ENCODE data around the gene DRAM2. TPM values are rescaled to one million over a fixed set of nuclear protein-coding genes. Genes with fewer than 3 reads are reported as not detected.

The DRAM2 gene
- total and polyA plus RNA-seq, 2 of the 13 experiments (the other 11 are each of a cell fraction or from before 2014, with no cell fraction given), result 33.2 to 123 TPM

GRCh38 chr1:111139324-111139955, 453 bp downstream of the DRAM2 start (continued):
- TF ChIP-seq ZNF660 (CRISPR knock-in tag; IDR thresholded peaks at IDR 0.05; ENCODE audit: borderline replicate concordance, low read depth), result no peak
- no peak for TF ChIP-seq HHEX (CRISPR knock-in tag; IDR thresholded peaks at IDR 0.05)
- TF ChIP-seq, protein P1, sequence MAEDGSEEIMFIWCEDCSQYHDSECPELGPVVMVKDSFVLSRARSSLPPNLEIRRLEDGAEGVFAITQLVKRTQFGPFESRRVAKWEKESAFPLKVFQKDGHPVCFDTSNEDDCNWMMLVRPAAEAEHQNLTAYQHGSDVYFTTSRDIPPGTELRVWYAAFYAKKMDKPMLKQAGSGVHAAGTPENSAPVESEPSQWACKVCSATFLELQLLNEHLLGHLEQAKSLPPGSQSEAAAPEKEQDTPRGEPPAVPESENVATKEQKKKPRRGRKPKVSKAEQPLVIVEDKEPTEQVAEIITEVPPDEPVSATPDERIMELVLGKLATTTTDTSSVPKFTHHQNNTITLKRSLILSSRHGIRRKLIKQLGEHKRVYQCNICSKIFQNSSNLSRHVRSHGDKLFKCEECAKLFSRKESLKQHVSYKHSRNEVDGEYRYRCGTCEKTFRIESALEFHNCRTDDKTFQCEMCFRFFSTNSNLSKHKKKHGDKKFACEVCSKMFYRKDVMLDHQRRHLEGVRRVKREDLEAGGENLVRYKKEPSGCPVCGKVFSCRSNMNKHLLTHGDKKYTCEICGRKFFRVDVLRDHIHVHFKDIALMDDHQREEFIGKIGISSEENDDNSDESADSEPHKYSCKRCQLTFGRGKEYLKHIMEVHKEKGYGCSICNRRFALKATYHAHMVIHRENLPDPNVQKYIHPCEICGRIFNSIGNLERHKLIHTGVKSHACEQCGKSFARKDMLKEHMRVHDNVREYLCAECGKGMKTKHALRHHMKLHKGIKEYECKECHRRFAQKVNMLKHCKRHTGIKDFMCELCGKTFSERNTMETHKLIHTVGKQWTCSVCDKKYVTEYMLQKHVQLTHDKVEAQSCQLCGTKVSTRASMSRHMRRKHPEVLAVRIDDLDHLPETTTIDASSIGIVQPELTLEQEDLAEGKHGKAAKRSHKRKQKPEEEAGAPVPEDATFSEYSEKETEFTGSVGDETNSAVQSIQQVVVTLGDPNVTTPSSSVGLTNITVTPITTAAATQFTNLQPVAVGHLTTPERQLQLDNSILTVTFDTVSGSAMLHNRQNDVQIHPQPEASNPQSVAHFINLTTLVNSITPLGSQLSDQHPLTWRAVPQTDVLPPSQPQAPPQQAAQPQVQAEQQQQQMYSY (CRISPR knock-in tag; IDR thresholded peaks at IDR 0.05), result no peak
- TF ChIP-seq STAG1 (CRISPR knock-in tag; IDR thresholded peaks at IDR 0.05), result no peak; the same call in 1 of the 2 replicates
- no peak for TF ChIP-seq NFKBIZ (CRISPR knock-in tag; IDR thresholded peaks at IDR 0.05)
- TF ChIP-seq ZNF263 (CRISPR knock-in tag; IDR thresholded peaks at IDR 0.05), result no peak
- TF ChIP-seq, protein P2, sequence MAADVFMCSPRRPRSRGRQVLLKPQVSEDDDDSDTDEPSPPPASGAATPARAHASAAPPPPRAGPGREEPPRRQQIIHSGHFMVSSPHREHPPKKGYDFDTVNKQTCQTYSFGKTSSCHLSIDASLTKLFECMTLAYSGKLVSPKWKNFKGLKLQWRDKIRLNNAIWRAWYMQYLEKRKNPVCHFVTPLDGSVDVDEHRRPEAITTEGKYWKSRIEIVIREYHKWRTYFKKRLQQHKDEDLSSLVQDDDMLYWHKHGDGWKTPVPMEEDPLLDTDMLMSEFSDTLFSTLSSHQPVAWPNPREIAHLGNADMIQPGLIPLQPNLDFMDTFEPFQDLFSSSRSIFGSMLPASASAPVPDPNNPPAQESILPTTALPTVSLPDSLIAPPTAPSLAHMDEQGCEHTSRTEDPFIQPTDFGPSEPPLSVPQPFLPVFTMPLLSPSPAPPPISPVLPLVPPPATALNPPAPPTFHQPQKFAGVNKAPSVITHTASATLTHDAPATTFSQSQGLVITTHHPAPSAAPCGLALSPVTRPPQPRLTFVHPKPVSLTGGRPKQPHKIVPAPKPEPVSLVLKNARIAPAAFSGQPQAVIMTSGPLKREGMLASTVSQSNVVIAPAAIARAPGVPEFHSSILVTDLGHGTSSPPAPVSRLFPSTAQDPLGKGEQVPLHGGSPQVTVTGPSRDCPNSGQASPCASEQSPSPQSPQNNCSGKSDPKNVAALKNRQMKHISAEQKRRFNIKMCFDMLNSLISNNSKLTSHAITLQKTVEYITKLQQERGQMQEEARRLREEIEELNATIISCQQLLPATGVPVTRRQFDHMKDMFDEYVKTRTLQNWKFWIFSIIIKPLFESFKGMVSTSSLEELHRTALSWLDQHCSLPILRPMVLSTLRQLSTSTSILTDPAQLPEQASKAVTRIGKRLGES (CRISPR knock-in tag; IDR thresholded peaks at IDR 0.05; ENCODE audit: borderline replicate concordance), result no peak
- TF ChIP-seq ZNF7 (CRISPR knock-in tag; IDR thresholded peaks at IDR 0.05), result no peak
- no peak for TF ChIP-seq KLF13 (CRISPR knock-in tag; IDR thresholded peaks at IDR 0.05)
- no peak for TF ChIP-seq ZBTB8A (CRISPR knock-in tag; IDR thresholded peaks at IDR 0.05; ENCODE audit: borderline replicate concordance, low read depth)
- no peak for TF ChIP-seq ASH2L (IDR thresholded peaks at IDR 0.05; ENCODE audit: insufficient read length, low read depth, low read length)
- TF ChIP-seq ZC3H13 (CRISPR knock-in tag; IDR thresholded peaks at IDR 0.05), result peak; percentile 69; the same call in 1 of the 2 replicates
- TF ChIP-seq TCF12 (IDR thresholded peaks at IDR 0.05), result no peak
- TF ChIP-seq TCF12 (CRISPR knock-in tag; IDR thresholded peaks at IDR 0.05), result no peak
- no peak; the same call in 1 of the 2 replicates for TF ChIP-seq HOXA5 (CRISPR knock-in tag; IDR thresholded peaks at IDR 0.05)
- no peak for TF ChIP-seq GTF3A (CRISPR knock-in tag; conservative IDR thresholded peaks at IDR 0.05)
- TF ChIP-seq, protein P3, sequence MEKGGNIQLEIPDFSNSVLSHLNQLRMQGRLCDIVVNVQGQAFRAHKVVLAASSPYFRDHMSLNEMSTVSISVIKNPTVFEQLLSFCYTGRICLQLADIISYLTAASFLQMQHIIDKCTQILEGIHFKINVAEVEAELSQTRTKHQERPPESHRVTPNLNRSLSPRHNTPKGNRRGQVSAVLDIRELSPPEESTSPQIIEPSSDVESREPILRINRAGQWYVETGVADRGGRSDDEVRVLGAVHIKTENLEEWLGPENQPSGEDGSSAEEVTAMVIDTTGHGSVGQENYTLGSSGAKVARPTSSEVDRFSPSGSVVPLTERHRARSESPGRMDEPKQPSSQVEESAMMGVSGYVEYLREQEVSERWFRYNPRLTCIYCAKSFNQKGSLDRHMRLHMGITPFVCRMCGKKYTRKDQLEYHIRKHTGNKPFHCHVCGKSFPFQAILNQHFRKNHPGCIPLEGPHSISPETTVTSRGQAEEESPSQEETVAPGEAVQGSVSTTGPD (CRISPR knock-in tag; IDR thresholded peaks at IDR 0.05), result no peak
- TF ChIP-seq TEAD3 (CRISPR knock-in tag; optimal IDR thresholded peaks at IDR 0.05; ENCODE audit: borderline replicate concordance), result no peak
